Lower lobe of right lung (tissue), 2 donors: ENCODE data around the gene TMEM35B. TPM values are rescaled to one million over a fixed set of nuclear protein-coding genes. Genes with fewer than 3 reads are reported as not detected.

Experiments
- ATAC-seq, 2 donors: fragments of 200-7000 bp; cut with Tn5 transposase; one replicate each; pipeline ENCODE4 v1.9.1; 2020 to 2022; ENCODE audit warnings: mild to moderate bottlenecking in 2 of 2, moderate library complexity in 2 of 2
- DNase-seq: peaks from one replicate; pipeline ENCODE4 v3.0.0-alpha.2; 2020
- H3K27ac ChIP-seq: fragments of 200-600 bp; one replicate; pipeline ENCODE4 v1.8.0; 2022
- H3K27me3 ChIP-seq: fragments of 200-600 bp; one replicate; pipeline ENCODE4 v1.8.0; 2022; ENCODE audit warnings: low read depth
- H3K36me3 ChIP-seq: fragments of 200-600 bp; one replicate; pipeline ENCODE4 v1.8.0; 2022; ENCODE audit warnings: mild to moderate bottlenecking
- H3K4me1 ChIP-seq: fragments of 200-600 bp; one replicate; pipeline ENCODE4 v1.8.0; 2022
- H3K4me3 ChIP-seq: fragments of 200-600 bp; one replicate; pipeline ENCODE4 v1.8.0; 2022; ENCODE audit warnings: mild to moderate bottlenecking
- H3K9me3 ChIP-seq: fragments of 200-600 bp; one replicate; pipeline ENCODE4 v1.8.0; 2022
- CTCF ChIP-seq: fragments of 200-600 bp; IDR thresholded peaks from one replicate; pipeline ENCODE4 v1.8.0; 2022; ENCODE audit warnings: antibody characterized with exemption, mild to moderate bottlenecking
- intact Hi-C: fragments of 100-400 bp; cut with DNase I; formaldehyde crosslinking; loops from one replicate; pipeline ENCODE4 v1.11.0; 2022
- total RNA-seq: library from RNA; stranded (reverse); fragmentation: NEBNext Ultra II Directional; extraction: Animal tissue kit (Norgen Biotek cat#: 25700); gene quantifications from one replicate; pipeline ENCODE4 v1.2.1, GENCODE V29; 2021
- donor health status: DM: no; HTN: yes; CAD: no; lungs with severe emphysema.

Gene TMEM35B
- total RNA-seq, 1 donor from 2014 or later, result 47.8 TPM

- H3K9me3 ChIP-seq, result peaks cover 5% of the 10 kb centered on the region
- intact Hi-C loops, result no loop called here
- H3K36me3 ChIP-seq, result peaks cover 12% of the 10 kb centered on the region
- ATAC-seq (no peak), DNase-seq (no peak)
- peaks cover 21% of the 10 kb centered on the region for H3K4me1 ChIP-seq
- no peaks in the 10 kb centered on the region for H3K27me3 ChIP-seq
- H3K27ac ChIP-seq, result no peak overlapping the region
- no peak for TF ChIP-seq CTCF
- peak overlapping the region; percentile 70 for H3K4me3 ChIP-seq
Observed at GRCh38 chr1:35029761-35030160, 44.6 kb upstream of the TMEM35B start.

- intact Hi-C loops, result no loop called here
- TF ChIP-seq CTCF, result no peak
- Histone ChIP-seq H3K36me3 (peaks cover 85% of the 10 kb centered on the region), H3K4me3 (no peak overlapping the region), H3K27ac (no peak overlapping the region), H3K9me3 (no peaks in the 10 kb centered on the region), H3K4me1 (no peaks in the 10 kb centered on the region), H3K27me3 (no peaks in the 10 kb centered on the region)
- no peak for ATAC-seq
- no peak for DNase-seq
Observed at GRCh38 chr1:35016406-35016805, 31.3 kb upstream of the TMEM35B start.

DNA sequence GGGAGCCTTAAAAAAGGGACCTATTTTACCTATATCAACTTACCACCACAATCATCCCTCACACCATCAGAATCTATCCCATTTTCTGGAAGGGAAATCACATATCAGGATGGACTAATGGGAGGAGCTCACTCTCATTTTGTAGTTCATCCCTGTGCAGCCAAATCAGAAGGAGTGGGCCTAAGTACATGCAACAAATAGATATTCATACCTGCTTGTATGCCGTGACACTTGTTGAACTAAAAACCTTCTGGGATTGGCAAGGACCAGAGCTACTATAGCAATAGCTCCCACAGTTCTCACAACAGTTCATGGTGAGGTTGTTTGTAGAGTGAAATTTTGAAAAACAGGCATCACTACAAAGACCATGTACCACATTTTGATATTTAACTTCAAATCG is 29.3 kb upstream of the TMEM35B start:
- TF ChIP-seq CTCF, result no peak
- H3K9me3 ChIP-seq, result no peaks in the 10 kb centered on the region
- DNase-seq (no peak), ATAC-seq (no peak)
- intact Hi-C loops, result no loop called here
- peaks cover 97% of the 10 kb centered on the region for H3K36me3 ChIP-seq
- no peak overlapping the region for H3K4me3 ChIP-seq
- no peak overlapping the region for H3K27ac ChIP-seq
- H3K27me3 ChIP-seq, result no peaks in the 10 kb centered on the region
- H3K4me1 ChIP-seq, result no peaks in the 10 kb centered on the region

DNA sequence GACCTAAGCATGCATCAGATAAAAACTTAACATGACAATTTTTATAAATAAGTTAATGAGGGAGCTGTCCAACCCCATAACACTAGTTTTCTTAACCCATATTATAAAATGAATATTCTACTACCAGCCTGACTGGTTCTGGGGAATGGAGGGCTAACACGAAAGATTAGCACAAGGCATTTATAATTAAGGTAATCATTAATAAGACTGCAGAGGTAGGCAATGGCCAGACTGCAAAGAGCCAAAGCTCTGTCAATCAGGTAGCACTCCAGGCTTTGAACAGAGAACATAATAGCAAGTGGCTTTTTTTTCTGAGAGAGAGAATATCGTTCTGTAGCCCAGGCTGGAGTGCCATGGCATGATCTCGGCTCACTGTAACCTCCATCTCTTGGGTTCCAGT is 20.6 kb upstream of the TMEM35B start:
- H3K4me3 ChIP-seq, result no peak overlapping the region
- peaks cover 93% of the 10 kb centered on the region for H3K36me3 ChIP-seq
- H3K27ac ChIP-seq, result no peak overlapping the region
- no peaks in the 10 kb centered on the region for H3K4me1 ChIP-seq
- intact Hi-C loops, result no loop called here
- H3K9me3 ChIP-seq, result no peaks in the 10 kb centered on the region
- ATAC-seq (no peak), DNase-seq (no peak)
- H3K27me3 ChIP-seq, result no peaks in the 10 kb centered on the region
- TF ChIP-seq CTCF, result no peak

DNA sequence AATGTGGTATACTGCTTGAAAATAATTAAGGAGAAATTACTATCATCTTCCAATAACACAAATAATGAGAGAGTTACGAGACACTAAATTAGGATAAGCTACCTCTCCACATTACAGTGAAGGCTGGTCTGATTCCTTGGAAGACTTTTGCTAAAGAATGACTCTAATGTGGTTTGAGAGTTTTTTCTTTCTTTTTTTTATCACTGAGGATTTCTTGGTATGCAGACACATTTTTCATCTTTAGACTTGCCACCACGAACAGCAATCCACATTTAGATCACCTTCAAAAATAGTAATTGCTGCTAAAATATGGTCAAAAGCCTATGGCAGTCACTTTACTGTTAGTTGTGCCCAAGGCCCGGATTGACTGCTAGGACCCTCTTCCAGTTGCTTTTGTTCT is 16.6 kb upstream of the TMEM35B start:
- Histone ChIP-seq H3K4me3 (no peak overlapping the region), H3K27ac (no peak overlapping the region), H3K36me3 (peaks cover 72% of the 10 kb centered on the region), H3K4me1 (no peaks in the 10 kb centered on the region), H3K27me3 (no peaks in the 10 kb centered on the region), H3K9me3 (no peaks in the 10 kb centered on the region)
- ATAC-seq (no peak), DNase-seq (no peak)
- no peak for TF ChIP-seq CTCF
- intact Hi-C loops, result no loop called here

GRCh38 chr1:34994878-34995277 is 9.7 kb upstream of the TMEM35B start:
- Histone ChIP-seq H3K4me3 (no peak overlapping the region), H3K27ac (no peak overlapping the region), H3K36me3 (peaks cover 41% of the 10 kb centered on the region), H3K9me3 (no peaks in the 10 kb centered on the region), H3K4me1 (no peaks in the 10 kb centered on the region), H3K27me3 (no peaks in the 10 kb centered on the region)
- TF ChIP-seq CTCF, result no peak
- no peak for DNase-seq
- ATAC-seq, result no peak
- intact Hi-C loops, result no loop called here
